ENCODE data around the gene STXBP5.

STXBP5 gene

GRCh38 chr6:147190556-147190955, 13.7 kb upstream of the STXBP5 start:
- no peak for DNase-seq (ENCODE audit: low read depth)
- TF ChIP-seq, protein P1, sequence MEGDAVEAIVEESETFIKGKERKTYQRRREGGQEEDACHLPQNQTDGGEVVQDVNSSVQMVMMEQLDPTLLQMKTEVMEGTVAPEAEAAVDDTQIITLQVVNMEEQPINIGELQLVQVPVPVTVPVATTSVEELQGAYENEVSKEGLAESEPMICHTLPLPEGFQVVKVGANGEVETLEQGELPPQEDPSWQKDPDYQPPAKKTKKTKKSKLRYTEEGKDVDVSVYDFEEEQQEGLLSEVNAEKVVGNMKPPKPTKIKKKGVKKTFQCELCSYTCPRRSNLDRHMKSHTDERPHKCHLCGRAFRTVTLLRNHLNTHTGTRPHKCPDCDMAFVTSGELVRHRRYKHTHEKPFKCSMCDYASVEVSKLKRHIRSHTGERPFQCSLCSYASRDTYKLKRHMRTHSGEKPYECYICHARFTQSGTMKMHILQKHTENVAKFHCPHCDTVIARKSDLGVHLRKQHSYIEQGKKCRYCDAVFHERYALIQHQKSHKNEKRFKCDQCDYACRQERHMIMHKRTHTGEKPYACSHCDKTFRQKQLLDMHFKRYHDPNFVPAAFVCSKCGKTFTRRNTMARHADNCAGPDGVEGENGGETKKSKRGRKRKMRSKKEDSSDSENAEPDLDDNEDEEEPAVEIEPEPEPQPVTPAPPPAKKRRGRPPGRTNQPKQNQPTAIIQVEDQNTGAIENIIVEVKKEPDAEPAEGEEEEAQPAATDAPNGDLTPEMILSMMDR (IDR thresholded peaks at IDR 0.05; ENCODE audit: insufficient read depth, low read depth, low read length, missing control alignments) = no peak
- no peak overlapping the region for H3K4me3 ChIP-seq (ENCODE audit: low read length)

DNA sequence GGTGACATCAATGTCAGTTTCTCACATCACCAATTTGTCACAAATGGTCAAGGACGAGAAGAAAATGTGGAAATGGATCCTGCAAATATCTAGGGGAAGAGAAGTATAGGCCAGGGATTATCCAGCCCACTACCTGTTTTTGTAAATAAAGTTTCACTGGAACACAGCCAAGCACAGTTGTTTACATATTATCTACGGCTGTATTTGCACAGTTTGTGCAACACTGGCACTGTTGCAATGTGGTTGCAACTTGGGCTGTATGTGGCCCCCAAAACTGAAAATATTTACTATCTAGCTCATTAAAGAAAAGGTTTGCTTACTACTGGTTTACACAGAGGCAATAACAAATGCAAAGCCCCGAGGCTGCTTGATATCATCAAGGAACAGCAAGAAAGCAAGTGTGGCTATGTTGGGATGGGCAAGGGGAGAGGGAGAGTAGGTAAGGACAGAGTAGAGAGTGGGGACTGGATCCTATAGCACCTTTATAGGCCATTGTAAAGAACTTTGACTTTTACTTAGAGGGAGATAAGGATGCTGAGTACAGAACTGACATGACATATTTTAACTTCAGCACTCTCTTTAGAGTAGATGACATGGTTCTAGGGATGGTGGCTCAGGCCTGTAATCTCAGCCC, 11.8 kb upstream of the STXBP5 start:
- TF ChIP-seq, protein P1 (IDR thresholded peaks at IDR 0.05; ENCODE audit: insufficient read depth, low read depth, low read length, missing control alignments) = no peak
- no peak overlapping the region for H3K4me3 ChIP-seq (ENCODE audit: low read length)
- DNase-seq (ENCODE audit: low read depth) = no peak

DNA sequence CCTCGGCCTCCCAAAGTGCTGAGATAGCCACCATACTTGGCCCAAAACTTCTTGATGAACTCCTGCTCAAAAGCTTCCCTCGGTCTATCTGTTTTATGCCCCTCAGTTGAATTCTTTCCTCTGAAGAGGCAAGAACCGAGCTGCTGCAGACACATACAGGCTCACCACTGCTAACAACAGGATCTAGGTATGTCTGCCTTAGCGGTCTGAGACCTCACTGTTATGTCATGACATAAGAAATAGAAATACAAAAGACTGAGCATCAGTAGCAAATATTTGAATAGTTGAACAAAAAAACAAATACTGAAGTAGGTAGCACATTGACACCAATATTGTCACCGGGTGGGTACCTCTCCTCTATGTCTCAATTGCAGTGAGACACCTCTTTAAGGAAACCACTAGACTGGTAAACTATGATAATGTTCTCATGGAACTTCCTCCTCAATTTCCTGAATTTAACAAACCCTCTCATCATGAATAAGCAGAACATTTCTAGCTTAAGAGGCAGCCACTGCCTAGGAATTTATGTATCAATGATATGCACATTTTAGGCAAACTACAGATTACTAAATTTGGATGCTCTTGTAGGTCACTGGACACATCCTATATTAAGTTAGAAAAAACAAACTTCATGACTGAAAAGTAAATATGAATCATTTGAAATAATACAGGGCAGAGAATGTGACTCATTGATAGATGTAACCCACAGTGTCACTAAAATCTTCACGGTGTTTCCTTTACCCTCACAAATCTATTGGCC, 9.4 kb upstream of the STXBP5 start:
- TF ChIP-seq, protein P1 (IDR thresholded peaks at IDR 0.05; ENCODE audit: insufficient read depth, low read depth, low read length, missing control alignments) = no peak
- DNase-seq (ENCODE audit: low read depth) = peak; percentile 31
- no peak overlapping the region for H3K4me3 ChIP-seq (ENCODE audit: low read length)

DNA sequence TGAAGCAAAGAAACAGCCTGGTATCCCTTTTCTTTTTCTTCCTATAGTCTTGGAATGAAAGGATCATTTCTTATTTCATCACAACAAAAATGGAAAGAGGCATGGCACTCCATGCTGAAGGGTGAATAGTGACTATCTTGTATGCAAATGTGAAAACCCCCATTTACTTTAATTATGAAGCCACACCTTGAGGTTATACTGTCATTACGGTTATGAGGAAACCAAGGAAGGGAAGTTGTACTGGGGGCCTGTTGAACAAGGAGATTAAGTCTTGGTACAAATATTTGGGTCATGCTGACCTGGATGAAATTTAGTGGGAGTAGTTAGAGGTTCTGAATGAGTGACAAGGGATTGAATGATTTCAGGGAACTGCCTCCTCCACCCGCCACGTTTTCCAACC, 8.7 kb upstream of the STXBP5 start:
- TF ChIP-seq, protein P1 (IDR thresholded peaks at IDR 0.05; ENCODE audit: insufficient read depth, low read depth, low read length, missing control alignments) = no peak
- no peak overlapping the region for H3K4me3 ChIP-seq (ENCODE audit: low read length)
- DNase-seq (ENCODE audit: low read depth) = no peak

DNA sequence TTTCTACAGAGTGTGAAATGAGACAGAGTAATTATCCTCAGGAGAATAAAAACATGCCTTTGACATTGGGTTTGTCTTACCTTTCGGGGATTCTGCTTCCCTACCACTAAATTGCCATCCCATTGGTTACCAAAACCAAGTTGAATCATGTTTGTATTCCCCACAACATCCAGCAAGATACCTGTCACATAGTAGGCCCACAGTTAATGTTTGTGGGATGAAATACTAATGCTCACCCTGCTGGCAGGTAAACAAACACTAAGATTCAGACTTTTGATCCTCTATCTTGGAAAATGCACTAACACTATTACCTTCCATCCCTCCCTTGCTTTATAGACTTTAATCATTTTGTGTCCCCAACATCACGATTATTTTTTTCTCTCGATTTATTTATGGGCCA, 8.2 kb upstream of the STXBP5 start:
- DNase-seq (ENCODE audit: low read depth) = no peak
- TF ChIP-seq, protein P1 (IDR thresholded peaks at IDR 0.05; ENCODE audit: insufficient read depth, low read depth, low read length, missing control alignments) = no peak
- H3K4me3 ChIP-seq (ENCODE audit: low read length) = no peak overlapping the region

DNA sequence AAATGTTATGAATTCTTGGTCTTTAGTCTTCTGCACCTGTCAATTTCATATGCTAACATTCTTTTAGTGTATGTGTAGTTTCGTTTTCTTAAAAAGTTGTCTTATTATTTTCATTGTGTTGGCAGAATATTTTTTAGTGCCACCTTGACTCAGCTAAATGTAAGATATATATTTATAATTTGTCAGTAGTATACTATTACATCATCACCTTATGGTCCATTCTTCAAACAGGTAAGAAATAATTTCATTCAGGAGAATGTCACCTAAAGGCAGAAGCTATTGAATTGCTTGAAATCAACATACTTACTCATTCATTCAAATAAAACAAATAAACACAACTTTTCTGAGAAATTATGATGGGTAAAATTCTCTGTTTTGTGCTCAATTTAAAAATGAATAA, 3.5 kb upstream of the STXBP5 start:
- H3K4me3 ChIP-seq (ENCODE audit: low read length) = no peak overlapping the region
- no peak for DNase-seq (ENCODE audit: low read depth)
- TF ChIP-seq, protein P1 (IDR thresholded peaks at IDR 0.05; ENCODE audit: insufficient read depth, low read depth, low read length, missing control alignments) = no peak
